Liver (tissue), 9 donors: ENCODE results near the gene CREM. TPM values are rescaled to one million over a fixed set of nuclear protein-coding genes. Genes with fewer than 3 reads are reported as not detected.

ENCODE experiments used
- DNase-seq: peaks from one replicate; pipeline ENCODE4 v3.0.0-alpha.2; 2017; ENCODE audit warnings: low spot score
- H3K27ac ChIP-seq, 2 donors: one replicate each; pipeline ENCODE4 v1.7.0; 2013; ENCODE audit warnings: inconsistent platforms in 2 of 2, low read length in 2 of 2, control low read depth in 1 of 2, low read depth in 1 of 2, mild to moderate bottlenecking in 1 of 2
- H3K27me3 ChIP-seq, 4 donors: one replicate each; pipeline versions ENCODE4 v1.6.1 to v1.7.0; 2013; ENCODE audit warnings: low read length in 3 of 4, inconsistent platforms in 1 of 4, mild to moderate bottlenecking in 1 of 4, moderate library complexity in 1 of 4; ENCODE audit not compliant: control insufficient read depth in 4 of 4, insufficient read depth in 4 of 4
- H3K36me3 ChIP-seq, 4 donors: one replicate each; pipeline versions ENCODE4 v1.6.1 to v1.7.0; 2013; ENCODE audit warnings: low read length in 3 of 4, mild to moderate bottlenecking in 3 of 4, low read depth in 1 of 4, moderate library complexity in 1 of 4; ENCODE audit not compliant: control insufficient read depth in 4 of 4, insufficient read depth in 3 of 4
- H3K4me1 ChIP-seq, 4 donors: one replicate each; pipeline versions ENCODE4 v1.6.1 to v1.7.0; 2013; ENCODE audit warnings: low read length in 3 of 4, mild to moderate bottlenecking in 3 of 4, moderate library complexity in 1 of 4; ENCODE audit not compliant: control insufficient read depth in 4 of 4, insufficient read depth in 4 of 4
- H3K4me3 ChIP-seq, 3 donors: one replicate each; pipeline versions ENCODE4 v1.6.1 to v1.7.0; 2013; ENCODE audit warnings: low read length in 3 of 3, control low read depth in 1 of 3, low read depth in 1 of 3, mild to moderate bottlenecking in 1 of 3
- H3K9ac ChIP-seq, 2 donors: one replicate each; pipeline ENCODE4 v1.7.0; 2013; ENCODE audit warnings: low read length in 2 of 2, mild to moderate bottlenecking in 2 of 2, moderate library complexity in 2 of 2, control low read depth in 1 of 2, low read depth in 1 of 2
- H3K9me3 ChIP-seq, 4 donors: one replicate each; pipeline versions ENCODE4 v1.6.1 to v1.7.0; 2013; ENCODE audit warnings: low read length in 3 of 4; ENCODE audit not compliant: control insufficient read depth in 4 of 4
- EGR1 ChIP-seq, 2 donors: IDR thresholded peaks; 2 replicates each; pipeline ENCODE4 v1.6.1; 2016 to 2018; ENCODE audit warnings: antibody characterized with exemption in 2 of 2, low read depth in 2 of 2
- FOXA1 ChIP-seq: IDR thresholded peaks from 2 replicates; pipeline ENCODE4 v1.6.1; 2016; ENCODE audit warnings: antibody characterized with exemption
- FOXA2 ChIP-seq: IDR thresholded peaks from 2 replicates; pipeline ENCODE4 v1.6.1; 2016; ENCODE audit warnings: antibody characterized with exemption
- GABPA ChIP-seq, 2 donors: IDR thresholded peaks in 1 of 2; conservative IDR thresholded peaks in 1 of 2; 2 replicates each; pipeline ENCODE4 v1.6.1; 2016; ENCODE audit warnings: antibody characterized with exemption in 2 of 2, mild to moderate bottlenecking in 1 of 2, moderate library complexity in 1 of 2
- HNF4A ChIP-seq, 2 donors: conservative IDR thresholded peaks; 2 replicates each; pipeline ENCODE4 v1.6.1; 2016; ENCODE audit warnings: antibody characterized with exemption in 2 of 2, mild to moderate bottlenecking in 2 of 2
- HNF4G ChIP-seq: IDR thresholded peaks from 2 replicates; pipeline ENCODE4 v1.6.1; 2016; ENCODE audit warnings: antibody characterized with exemption
- JUND ChIP-seq, 2 donors: IDR thresholded peaks; 2 replicates each; pipeline ENCODE4 v1.6.1; 2016; ENCODE audit warnings: antibody characterized with exemption in 2 of 2
- MAX ChIP-seq: IDR thresholded peaks from 2 replicates; pipeline ENCODE4 v1.6.1; 2016; ENCODE audit warnings: antibody characterized with exemption
- NR2F2 ChIP-seq: IDR thresholded peaks from 2 replicates; pipeline ENCODE4 v1.6.1; 2016; ENCODE audit warnings: antibody characterized with exemption
- RAD21 ChIP-seq, 2 donors: IDR thresholded peaks; 2 replicates each; pipeline ENCODE4 v1.6.1; 2016; ENCODE audit warnings: antibody characterized with exemption in 2 of 2, mild to moderate bottlenecking in 2 of 2
- REST ChIP-seq: IDR thresholded peaks from 2 replicates; pipeline ENCODE4 v1.6.1; 2016; ENCODE audit warnings: antibody characterized with exemption, mild to moderate bottlenecking
- RXRA ChIP-seq, 2 donors: IDR thresholded peaks; 2 replicates each; pipeline ENCODE4 v1.6.1; 2017 to 2018; ENCODE audit warnings: antibody characterized with exemption in 2 of 2, mild to moderate bottlenecking in 1 of 2
- SP1 ChIP-seq: IDR thresholded peaks from 2 replicates; pipeline ENCODE4 v1.6.1; 2018; ENCODE audit warnings: antibody characterized with exemption, mild to moderate bottlenecking
- TAF1 ChIP-seq: conservative IDR thresholded peaks from 2 replicates; pipeline ENCODE4 v1.6.1; 2016; ENCODE audit warnings: antibody characterized with exemption, mild to moderate bottlenecking
- YY1 ChIP-seq: IDR thresholded peaks from 2 replicates; pipeline ENCODE4 v1.6.1; 2016; ENCODE audit warnings: antibody characterized with exemption, mild to moderate bottlenecking
- WGBS: extraction: QIAGEN DNeasy Blood & Tissue Kit; methylation state at CpG from one replicate; pipeline ENCODE4 v1.1.7; 2013; 5-methylcytosine and 5-hydroxymethylcytosine counted together
- polyA plus RNA-seq, 2 donors: library from polyadenylated mRNA; stranded (reverse) in 1 of 2; unstranded in 1 of 2; fragments of 200-250 nt in 1 of 2; fragments of >200 nt in 1 of 2; fragmentation: Nextera tagmentation in 1 of 2; extraction: Ambion mirVana in 1 of 2; gene quantifications; one replicate each; pipeline versions ENCODE4 v1.2.1 to v1.2.3, GENCODE V29; 2013 to 2015
- total RNA-seq, 2 donors: library from RNA; depleted of rRNA; stranded (reverse); fragments of >200 nt; gene quantifications; one replicate each; pipeline ENCODE4 v1.2.3, GENCODE V29; 2014
- TF ChIP-seq, protein P1 (sequence below): IDR thresholded peaks from 2 replicates; pipeline ENCODE4 v1.6.1; 2016; ENCODE audit warnings: antibody characterized with exemption
- TF ChIP-seq, protein P2 (sequence below): fragments of 150-350 bp; IDR thresholded peaks from 2 replicates; pipeline ENCODE4 v1.5.1; 2017; ENCODE audit warnings: improper control_type of control experiment, low read depth, low read length; ENCODE audit not compliant: missing input control
- TF ChIP-seq, protein P3 (sequence below): IDR thresholded peaks from 2 replicates; pipeline ENCODE4 v1.6.1; 2016; ENCODE audit warnings: antibody characterized with exemption
- donor health status: healthy.
- donor health status: healthy.
- donor health status: healthy.
- donor health status: healthy.
- donor health status: healthy.

The CREM gene
- total RNA-seq (10 to 100 TPM; 14.8 to 25.5 TPM), polyA plus RNA-seq (10 to 100 TPM; 22.0 to 22.4 TPM)

DNA sequence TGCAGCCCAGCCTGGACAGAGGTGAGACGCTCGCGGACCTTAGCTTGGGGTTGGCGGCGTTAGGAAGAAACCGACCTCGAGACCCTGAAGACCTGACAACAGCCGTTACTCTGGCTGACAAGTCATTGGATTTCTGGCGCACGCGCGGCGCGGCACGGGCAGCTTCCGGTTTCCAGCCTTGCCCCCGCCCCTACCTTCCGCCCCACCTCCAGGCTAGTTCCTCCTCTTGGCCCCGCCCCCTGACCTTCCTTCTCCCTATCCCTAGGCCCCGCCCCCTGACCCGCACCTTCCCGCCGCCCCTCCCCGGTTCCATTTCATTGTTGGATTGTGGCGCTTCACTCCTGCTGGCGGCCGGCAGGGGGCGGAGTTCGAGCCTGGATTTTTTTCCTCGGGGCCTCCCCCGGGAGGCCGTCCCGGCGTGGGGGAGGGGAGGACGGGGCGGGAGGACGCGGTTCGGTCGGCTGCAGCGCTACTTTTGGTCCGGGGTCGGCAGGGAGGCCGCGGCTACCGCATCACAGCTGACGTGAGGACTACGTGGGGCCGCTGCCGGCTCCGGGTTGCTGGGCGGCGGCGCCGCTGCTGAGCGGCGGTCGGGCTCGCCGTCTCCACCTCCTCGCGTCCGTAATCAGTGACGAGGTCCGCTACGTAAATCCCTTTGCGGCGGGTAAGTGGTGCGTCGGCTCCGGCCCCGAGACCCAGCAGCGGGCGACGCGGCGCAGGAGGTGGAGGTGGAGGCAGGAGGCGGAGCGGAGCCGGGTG, at the start of gene CREM:
TSS of gene CREM (plus strand) at position 317 of the 759 bp plus-strand sequence. CDS start 10,990 bp downstream, outside the sequence.
- WGBS: under 1% methylated on average over 80 of the region's 80 CpGs
- Histone ChIP-seq H3K4me1 (peaks cover 6 to 25% (median 12%) of the 10 kb centered on the region in 4 donors), H3K27ac (peak within 1 kb of the TSS; percentile 93 to 100), H3K4me3 (peak within 1 kb of the TSS; percentile 65 to 91 (median 90)), H3K27me3 (no peaks in the 10 kb centered on the region), H3K9ac (peak within 1 kb of the TSS; percentile 80 to 98), H3K9me3 (no peaks in the 10 kb centered on the region), H3K36me3 (no peaks in the 10 kb centered on the region)
- TF ChIP-seq FOXA2: no peak
- peak; percentile 72 for TF ChIP-seq SP1
- TF ChIP-seq YY1: peak; percentile 75
- TF ChIP-seq RXRA (IDR thresholded peaks at IDR 0.05): peak in 1 of 2 donors; percentile 54
- no peak for TF ChIP-seq HNF4G
- peak; percentile 76 to 91 for TF ChIP-seq GABPA (IDR thresholded peaks at IDR 0.05 in 1 of 2, conservative IDR thresholded peaks at IDR 0.05 in 1 of 2)
- peak; percentile 54 for TF ChIP-seq MAX
- peak in 1 of 2 donors; percentile 15 for TF ChIP-seq EGR1 (IDR thresholded peaks at IDR 0.05; ENCODE audit: low read depth in 2 of 2)
- TF ChIP-seq RAD21 (IDR thresholded peaks at IDR 0.05): peak; percentile 82 to 85
- TF ChIP-seq, protein P1, sequence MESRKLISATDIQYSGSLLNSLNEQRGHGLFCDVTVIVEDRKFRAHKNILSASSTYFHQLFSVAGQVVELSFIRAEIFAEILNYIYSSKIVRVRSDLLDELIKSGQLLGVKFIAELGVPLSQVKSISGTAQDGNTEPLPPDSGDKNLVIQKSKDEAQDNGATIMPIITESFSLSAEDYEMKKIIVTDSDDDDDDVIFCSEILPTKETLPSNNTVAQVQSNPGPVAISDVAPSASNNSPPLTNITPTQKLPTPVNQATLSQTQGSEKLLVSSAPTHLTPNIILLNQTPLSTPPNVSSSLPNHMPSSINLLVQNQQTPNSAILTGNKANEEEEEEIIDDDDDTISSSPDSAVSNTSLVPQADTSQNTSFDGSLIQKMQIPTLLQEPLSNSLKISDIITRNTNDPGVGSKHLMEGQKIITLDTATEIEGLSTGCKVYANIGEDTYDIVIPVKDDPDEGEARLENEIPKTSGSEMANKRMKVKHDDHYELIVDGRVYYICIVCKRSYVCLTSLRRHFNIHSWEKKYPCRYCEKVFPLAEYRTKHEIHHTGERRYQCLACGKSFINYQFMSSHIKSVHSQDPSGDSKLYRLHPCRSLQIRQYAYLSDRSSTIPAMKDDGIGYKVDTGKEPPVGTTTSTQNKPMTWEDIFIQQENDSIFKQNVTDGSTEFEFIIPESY: no peak
- peak; percentile 62 for TF ChIP-seq NR2F2
- TF ChIP-seq FOXA1: peak; percentile 41
- TF ChIP-seq, protein P2, sequence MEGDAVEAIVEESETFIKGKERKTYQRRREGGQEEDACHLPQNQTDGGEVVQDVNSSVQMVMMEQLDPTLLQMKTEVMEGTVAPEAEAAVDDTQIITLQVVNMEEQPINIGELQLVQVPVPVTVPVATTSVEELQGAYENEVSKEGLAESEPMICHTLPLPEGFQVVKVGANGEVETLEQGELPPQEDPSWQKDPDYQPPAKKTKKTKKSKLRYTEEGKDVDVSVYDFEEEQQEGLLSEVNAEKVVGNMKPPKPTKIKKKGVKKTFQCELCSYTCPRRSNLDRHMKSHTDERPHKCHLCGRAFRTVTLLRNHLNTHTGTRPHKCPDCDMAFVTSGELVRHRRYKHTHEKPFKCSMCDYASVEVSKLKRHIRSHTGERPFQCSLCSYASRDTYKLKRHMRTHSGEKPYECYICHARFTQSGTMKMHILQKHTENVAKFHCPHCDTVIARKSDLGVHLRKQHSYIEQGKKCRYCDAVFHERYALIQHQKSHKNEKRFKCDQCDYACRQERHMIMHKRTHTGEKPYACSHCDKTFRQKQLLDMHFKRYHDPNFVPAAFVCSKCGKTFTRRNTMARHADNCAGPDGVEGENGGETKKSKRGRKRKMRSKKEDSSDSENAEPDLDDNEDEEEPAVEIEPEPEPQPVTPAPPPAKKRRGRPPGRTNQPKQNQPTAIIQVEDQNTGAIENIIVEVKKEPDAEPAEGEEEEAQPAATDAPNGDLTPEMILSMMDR: peak; percentile 90
- TF ChIP-seq REST: peak; percentile 78
- TF ChIP-seq TAF1: no peak
- peak in 1 of 2 donors; percentile 22 for TF ChIP-seq JUND (IDR thresholded peaks at IDR 0.05)
- TF ChIP-seq, protein P3, sequence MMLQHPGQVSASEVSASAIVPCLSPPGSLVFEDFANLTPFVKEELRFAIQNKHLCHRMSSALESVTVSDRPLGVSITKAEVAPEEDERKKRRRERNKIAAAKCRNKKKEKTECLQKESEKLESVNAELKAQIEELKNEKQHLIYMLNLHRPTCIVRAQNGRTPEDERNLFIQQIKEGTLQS: no peak
- TF ChIP-seq HNF4A (conservative IDR thresholded peaks at IDR 0.05): peak; percentile 20 to 41
- DNase-seq: peak; percentile 100
